Fibroblast of the aortic adventitia (primary cell): ENCODE measurements around the gene EPB41L4A. TPM values are rescaled to one million over a fixed set of nuclear protein-coding genes. Genes with fewer than 3 reads are reported as not detected.
"Not testable (repeated sequence)": the region's sequence is repeated elsewhere in the genome, so short reads cannot be mapped to it uniquely, and the experiment has no call there.

Experiments used
- DNase-seq: peaks from one replicate; pipeline ENCODE4 v3.0.0-alpha.2; 2010; ENCODE audit warnings: low read depth
- H3K4me3 ChIP-seq: 2 replicates; pipeline ENCODE4 v1.5.1; 2011; ENCODE audit warnings: low read depth, mild to moderate bottlenecking, control low read depth, low read length, moderate library complexity
- total RNA-seq: library from RNA; depleted of rRNA; stranded (reverse); fragments of >200 nt; gene quantifications from 2 replicates; pipeline ENCODE4 v1.2.3, GENCODE V29; 2012; ENCODE audit warnings: low replicate concordance
- TF ChIP-seq, protein P1 (sequence below): IDR thresholded peaks from 2 replicates; pipeline ENCODE4 v1.5.1; 2011; ENCODE audit warnings: mild to moderate bottlenecking, low read length, control low read depth, inconsistent platforms; ENCODE audit not compliant: insufficient read depth

Gene EPB41L4A
- total RNA-seq, 1 donor = 0.54 TPM

DNA sequence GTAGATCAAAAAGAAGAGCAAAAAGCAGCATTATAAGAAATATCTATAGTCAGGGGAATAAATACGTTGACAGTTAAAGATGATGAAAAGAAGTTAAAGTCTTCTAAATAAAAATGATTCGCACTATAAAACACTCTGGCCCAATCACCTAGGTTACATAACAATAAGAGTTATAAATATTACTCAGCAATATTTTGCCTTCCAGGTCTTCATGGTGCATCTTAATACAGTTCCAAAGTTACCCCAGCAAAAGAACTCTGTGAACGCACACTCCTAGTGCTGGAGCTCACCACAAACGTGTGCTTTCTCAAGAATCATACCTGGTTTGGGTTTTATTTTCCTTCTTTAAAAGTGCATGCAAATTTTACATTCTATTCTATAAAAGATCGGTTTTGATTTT is 44.7 kb downstream of the EPB41L4A start:
- no peak for DNase-seq
- TF ChIP-seq, protein P1, sequence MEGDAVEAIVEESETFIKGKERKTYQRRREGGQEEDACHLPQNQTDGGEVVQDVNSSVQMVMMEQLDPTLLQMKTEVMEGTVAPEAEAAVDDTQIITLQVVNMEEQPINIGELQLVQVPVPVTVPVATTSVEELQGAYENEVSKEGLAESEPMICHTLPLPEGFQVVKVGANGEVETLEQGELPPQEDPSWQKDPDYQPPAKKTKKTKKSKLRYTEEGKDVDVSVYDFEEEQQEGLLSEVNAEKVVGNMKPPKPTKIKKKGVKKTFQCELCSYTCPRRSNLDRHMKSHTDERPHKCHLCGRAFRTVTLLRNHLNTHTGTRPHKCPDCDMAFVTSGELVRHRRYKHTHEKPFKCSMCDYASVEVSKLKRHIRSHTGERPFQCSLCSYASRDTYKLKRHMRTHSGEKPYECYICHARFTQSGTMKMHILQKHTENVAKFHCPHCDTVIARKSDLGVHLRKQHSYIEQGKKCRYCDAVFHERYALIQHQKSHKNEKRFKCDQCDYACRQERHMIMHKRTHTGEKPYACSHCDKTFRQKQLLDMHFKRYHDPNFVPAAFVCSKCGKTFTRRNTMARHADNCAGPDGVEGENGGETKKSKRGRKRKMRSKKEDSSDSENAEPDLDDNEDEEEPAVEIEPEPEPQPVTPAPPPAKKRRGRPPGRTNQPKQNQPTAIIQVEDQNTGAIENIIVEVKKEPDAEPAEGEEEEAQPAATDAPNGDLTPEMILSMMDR = no peak

DNA sequence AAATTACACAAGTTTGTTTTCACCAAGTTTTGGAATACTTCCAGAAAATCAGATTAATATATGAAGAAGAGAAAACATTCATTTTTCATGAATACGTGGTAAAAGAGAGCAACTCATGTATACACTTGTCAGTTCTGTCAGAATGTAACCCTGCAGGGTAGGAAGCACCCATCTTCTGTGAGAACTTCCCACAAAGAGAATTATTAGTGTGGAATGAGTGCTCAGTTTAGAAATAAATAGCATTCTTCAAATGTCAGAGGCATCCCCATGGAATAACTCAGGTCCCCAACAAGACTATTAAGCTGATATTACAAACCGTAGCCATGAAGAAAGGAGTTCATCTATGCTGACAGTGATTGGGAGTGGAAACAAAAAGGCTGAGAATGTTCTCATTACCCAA is 45.2 kb downstream of the EPB41L4A start:
- no peak overlapping the region for H3K4me3 ChIP-seq
- TF ChIP-seq, protein P1 = no peak
- DNase-seq = no peak

More for the DNA sequence above, 44.7 kb downstream of the EPB41L4A start:
- no peak overlapping the region for H3K4me3 ChIP-seq

DNA sequence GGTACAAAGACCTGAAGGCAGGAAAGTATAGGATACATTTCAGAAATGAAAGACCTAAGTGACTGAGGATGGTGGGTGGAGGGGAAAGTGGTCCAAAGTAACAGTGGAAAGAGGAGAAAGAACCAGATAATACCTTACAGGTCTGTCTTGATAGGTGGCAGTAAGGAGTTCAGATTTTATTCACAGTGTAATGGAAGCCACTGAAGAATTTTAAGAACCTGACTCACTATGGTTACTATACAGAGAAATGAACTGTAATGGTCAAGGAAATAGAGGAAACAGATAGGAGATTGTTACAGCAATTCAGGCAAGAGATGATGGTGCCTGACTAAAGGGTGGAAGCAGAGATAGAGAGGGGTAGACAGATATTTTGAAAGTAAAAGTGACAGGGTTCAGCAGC is 46.5 kb downstream of the EPB41L4A start:
- H3K4me3 ChIP-seq = no peak overlapping the region
- no peak for DNase-seq
- TF ChIP-seq, protein P1 = no peak

DNA sequence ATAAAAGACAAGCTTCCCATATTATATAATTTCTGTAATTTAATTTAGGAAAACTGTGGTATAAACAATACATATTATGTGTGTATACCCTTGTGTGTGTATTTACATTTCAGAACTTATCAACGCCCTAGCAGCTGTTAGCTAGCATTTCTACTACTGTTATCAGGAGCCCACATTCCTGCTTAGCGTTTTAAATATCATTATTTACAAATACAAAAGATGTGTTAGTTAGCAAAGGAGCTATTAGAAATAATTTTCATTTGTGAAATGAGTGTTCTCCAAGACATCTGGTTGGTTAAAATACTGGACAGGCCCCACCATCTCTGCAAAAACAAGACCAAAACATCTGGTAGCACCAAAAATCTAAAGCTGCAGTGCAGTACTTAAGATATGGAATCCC is 48.0 kb downstream of the EPB41L4A start:
- DNase-seq = no peak
- no peak overlapping the region for H3K4me3 ChIP-seq
- TF ChIP-seq, protein P1 = no peak

DNA sequence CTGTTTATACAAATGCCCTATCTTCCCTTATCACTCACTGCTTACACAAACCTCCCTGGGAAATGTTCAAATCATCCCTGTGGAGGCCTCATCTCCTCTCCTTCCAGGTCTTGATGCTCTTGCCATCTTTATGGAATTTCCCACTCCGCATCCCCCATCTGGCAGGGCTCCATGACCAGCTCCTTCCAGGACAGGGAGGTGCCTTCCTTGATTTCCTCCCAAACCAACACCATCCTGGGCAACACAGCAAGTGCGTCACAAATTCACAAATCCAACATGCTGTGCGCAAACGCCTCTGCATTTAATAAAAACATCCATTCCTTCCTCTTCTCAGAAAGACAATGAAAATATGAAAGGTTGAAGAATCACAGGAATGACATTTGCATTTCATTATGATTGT is 51.7 kb downstream of the EPB41L4A start:
- no peak for DNase-seq
- no peak overlapping the region for H3K4me3 ChIP-seq
- TF ChIP-seq, protein P1 = no peak

DNA sequence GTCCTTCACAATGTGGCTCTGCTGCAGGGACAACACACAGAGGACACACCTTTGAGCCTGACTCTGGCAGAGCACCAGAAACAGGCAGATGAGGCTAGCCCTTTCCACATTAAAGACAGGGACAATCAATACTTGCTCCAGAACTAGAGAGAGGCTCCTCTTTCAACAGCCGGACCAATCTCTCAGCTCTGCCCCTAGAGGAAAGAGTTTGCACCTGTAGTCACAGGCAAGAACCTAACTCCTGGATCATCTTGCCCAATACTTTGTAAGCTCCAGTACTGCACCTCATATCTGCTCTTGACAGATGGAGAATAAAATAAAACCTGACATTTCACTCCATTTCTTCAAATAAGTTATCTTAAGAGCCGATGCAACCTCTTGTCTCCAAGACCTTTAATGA is 52.1 kb downstream of the EPB41L4A start:
- DNase-seq = no peak
- no peak overlapping the region for H3K4me3 ChIP-seq
- TF ChIP-seq, protein P1 = no peak

DNA sequence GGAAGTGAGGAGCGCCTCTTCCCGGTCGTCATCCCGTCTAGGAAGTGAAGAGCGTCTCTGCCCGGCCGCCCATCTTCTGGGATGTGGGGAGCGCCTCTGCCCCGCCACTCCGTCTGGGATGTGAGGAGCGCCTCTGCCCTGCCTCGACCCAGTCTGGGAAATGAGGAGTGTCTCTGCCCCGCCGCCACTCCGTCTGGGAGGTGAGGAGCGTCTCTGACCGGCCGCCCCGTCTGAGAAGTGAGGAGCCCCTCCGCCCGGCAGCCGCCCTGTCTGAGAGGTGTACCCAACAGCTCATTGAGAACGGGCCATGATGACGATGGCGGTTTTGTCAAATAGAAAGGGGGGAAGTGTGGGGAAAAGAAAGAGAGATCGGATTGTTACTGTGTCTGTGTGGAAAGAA is 58.3 kb downstream of the EPB41L4A start:
- not testable (repeated sequence) for H3K4me3 ChIP-seq, DNase-seq
